HuH-7 (cell line): Measurements from ENCODE around the gene LHFPL2.

Experiments used
- DNase-seq: peaks from one replicate; pipeline ENCODE4 v3.0.0; 2011; ENCODE audit warnings: low spot score

The LHFPL2 gene

GRCh38 chr5:78618303-78618702 lies 30.3 kb downstream of the LHFPL2 start:
- no peak for DNase-seq

DNA sequence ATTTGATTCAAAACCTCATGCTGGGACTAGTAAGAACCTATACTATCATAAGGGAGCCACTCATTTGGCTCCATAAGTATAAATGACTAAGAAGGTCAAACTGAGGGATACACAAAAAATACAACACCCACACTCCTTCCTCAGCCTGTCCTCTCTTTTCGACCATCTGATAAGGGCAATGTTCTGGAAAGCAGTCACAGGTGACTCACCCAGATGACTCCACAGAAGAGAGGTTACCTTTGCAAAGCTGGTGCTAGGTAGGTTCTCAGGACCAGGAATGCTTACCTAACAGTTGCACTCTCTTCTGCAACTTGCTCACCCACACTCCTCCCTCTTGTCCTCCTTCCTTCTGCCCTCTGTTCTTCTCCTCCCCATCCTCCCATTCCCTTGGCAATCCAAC lies 32.9 kb downstream of the LHFPL2 start:
- DNase-seq, result no peak

DNA sequence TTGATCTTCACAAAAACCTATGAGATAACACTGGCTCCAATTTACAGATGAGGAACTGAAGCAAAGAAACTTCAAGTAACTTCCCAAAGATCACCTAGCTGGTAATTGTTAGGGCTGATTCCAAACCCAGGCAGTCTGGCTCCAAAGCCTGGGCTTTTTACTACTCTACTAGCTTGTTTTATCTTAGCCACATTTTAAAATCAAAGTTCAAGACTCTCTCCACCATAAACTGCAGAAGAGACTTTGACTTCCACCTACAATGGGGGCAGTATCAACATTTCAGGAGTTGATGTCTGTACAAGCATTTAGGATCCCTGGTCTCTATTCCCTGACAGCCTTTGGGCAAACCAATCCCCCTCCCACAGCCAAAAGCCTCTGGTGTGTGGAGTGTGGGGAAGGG lies 33.8 kb downstream of the LHFPL2 start:
- DNase-seq, result no peak

DNA sequence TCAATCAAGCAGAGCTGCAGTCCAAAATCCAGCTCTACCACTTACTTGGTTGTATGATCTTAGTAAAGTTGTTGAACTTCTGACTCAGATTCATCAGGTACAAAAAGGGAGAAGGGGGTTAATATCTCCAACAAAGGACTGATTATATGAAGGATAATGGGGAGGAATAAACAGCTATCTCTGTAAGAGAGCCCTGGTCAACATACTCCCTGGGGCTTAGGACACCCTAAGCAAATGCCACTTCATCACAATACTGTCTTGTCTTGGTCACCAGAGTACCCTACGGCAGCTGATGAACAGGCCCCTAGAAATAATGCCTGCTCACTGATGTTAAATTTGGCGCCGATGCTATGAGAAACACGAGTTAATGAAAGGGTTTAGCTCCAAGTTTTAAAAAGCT lies 34.8 kb downstream of the LHFPL2 start:
- DNase-seq, result no peak

DNA sequence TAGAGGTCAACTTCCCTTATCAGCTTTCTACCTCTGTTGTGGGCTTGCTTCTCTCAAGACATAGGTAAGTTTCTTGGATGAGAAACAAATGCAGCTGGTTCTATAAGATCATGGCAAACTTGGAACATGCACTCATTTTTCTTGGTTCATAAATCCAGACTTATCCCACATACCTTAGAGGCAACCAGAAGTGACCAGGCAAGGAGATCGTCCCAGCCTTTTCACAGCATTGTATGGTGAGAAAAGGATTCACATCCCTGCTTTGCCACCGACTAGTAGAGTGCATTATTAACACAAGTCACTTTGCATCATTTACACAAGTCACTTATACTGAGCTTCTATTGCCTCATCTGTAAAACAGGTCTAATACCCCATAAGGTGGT lies 35.4 kb downstream of the LHFPL2 start:
- DNase-seq, result no peak

DNA sequence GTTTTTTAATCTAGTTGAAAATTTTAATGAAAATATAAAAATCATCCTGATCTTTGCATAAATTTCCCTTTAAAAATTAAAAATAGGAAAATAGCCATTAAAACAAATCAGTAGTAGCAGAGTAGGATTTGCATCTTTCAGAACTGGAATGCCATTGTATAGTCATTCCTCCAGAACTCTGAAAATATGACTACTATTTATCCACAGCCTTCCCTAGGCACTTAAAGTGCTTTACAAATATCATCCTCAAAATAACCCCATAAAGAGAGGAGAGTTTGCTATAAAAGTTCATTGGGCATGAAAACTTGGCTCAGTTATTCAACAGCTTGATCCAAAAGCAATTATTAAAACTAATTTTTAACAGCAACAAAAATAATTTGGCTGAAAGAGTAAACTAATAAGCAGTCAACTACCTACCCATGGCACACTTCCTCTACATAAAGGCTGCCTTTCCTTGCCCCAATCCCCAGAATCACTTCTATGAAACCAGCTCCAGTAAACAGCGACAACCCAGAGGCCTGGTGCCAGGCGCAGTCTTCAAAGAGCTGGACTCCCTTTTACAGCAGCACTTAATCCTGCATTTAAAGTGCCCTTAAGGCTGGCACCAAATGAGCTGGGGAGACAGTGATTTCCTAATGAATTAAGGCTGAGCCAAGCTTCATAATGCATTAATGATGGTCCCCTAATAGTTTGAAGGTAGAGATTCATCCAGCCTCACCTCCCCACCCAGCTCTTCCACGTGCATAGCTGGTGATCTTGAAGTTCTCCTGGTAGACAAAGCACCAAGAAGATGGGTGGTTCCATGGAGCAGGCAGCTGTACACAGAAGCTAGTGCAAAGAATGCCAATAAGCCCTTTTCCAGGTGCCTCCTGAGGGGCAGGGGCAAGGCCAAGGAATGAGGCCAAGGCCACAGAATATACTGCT lies 36.1 kb downstream of the LHFPL2 start:
- DNase-seq, result no peak

DNA sequence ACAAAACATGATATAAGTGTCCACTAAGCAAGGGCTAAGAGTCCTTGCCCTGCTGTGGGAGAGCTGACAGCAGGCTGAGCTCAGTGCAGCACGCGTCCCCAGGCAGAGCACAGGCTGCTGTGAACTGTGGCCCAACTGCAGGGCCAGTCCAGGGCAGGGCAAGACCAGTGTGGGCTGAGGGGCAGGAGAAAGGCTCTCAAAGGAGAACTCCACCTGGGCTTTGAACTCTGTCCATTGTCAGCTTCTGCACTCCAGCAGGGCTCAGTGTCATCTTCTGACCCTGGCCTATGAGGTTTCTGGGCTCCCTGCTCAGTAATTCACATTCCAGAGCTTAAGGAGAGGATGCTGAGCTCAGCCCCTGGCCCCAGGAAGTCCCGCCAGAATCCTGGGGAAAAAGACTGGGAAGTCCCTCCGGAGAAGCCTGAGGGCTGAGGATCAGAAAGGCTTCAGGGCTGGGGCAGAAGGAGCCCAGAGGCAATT lies 37.4 kb downstream of the LHFPL2 start:
- no peak for DNase-seq

DNA sequence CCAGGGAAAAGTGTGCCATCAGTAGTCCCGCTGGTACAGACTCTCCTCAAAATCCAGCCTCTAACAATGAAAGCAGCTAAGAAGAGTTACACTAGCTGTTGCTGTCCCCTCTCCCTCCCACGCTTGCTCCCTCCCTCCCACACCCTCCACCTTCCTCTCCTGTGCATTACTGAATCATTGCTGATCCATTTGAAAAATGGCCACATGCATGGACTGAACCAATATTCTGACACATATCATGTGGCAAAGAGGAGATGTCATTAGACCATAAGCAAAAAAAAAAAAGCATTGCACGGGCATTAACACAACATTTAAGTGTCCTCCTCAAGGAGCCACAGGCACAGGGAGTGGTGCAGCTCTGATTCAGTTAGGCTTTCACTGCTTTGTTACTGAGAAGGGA lies 37.9 kb downstream of the LHFPL2 start:
- DNase-seq, result no peak

DNA sequence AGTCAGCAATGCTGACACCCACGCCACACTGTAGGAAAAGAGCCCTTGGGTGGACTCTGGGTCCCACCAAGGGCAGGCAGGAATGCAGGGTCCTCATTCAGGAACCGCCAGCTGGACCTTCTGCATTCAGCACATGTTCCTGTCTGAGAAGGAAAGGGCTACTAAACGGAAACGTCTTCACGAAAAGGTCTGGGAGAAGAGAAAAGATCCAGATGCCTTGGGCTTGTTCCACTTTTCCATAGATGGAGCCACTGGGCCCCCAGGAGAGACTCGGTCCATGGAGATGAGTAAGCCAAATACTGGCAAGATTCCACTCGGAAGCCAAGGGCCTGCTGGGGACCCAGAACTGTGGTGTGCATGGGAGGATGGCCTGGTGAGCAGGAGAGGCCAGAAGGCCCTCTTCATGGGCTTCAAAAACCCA lies 38.4 kb downstream of the LHFPL2 start:
- DNase-seq, result no peak

- DNase-seq, result no peak
Observed at GRCh38 chr5:78607864-78608263, 40.7 kb downstream of the LHFPL2 start.

DNA sequence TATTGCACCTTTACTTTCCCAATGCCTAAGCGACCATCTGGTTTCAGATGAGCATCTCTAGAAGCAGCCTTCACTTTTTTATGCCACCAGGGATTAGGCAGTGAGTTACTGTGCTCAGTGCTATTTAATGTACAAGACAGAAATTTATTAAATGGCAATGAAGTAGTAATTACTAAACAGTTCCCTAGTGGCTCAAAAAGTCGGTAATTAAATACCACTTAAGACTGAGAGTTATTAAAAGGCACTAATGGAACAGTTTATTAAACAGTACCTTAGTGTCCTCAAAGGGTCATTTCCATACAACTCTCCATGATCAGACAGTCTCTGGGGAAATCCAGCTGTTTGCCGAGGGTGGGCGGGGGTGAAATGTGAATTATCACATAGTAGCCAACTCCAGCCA lies 42.3 kb downstream of the LHFPL2 start:
- DNase-seq, result no peak

GRCh38 chr5:78605611-78606010 lies 43.0 kb downstream of the LHFPL2 start:
- no peak for DNase-seq

DNA sequence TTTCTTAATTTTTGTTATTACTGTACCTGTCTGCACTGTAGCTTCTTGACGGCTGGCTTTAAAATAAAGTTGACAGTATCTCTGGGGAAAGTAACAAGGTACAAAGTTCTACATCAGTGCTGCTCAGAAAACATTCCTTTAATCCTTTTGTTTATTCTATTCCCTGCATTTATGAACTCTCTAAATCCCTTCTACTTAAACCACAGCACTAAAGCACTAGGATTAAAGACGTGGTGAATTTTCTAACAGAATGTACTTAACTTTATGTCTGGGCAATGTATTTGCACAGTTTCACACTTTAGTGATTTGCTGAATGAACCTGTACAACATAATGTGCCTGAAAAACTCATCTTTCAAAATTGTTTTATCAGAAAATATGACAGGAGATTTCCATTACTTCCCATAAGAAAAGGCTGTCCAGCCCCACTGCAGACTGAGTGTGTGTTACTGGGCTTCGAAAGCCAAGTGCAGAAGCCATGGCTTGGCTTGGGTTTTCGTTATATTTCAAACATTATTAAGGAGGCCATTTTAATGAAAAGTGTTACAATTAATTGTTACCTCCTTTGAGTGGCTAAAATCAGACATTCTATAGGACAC lies 43.8 kb downstream of the LHFPL2 start:
- no peak for DNase-seq

DNA sequence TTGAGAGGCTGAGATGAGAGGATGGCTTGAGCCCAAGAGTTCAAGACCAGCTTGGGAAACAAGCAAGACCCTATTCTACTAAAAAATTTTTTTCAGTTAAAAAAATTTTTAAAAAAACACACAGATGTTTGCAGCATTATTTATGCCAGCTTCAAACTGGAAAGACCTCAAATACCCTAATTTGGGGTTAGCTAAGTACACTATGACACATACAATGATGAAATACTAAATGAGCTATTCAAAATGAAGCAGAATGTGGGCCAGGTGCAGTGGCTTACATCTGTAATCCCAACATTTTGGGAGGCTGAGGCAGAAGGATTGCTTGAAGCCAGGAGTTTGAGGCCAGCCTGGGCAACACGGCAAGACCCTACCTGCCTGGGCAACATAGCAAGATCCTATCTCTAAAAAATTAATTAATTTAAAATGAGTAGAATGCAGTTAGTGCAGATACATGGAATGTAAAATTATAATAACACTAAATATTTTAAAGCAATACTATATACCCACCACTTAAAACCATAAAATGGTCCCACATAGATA lies 44.9 kb downstream of the LHFPL2 start:
- no peak for DNase-seq

DNA sequence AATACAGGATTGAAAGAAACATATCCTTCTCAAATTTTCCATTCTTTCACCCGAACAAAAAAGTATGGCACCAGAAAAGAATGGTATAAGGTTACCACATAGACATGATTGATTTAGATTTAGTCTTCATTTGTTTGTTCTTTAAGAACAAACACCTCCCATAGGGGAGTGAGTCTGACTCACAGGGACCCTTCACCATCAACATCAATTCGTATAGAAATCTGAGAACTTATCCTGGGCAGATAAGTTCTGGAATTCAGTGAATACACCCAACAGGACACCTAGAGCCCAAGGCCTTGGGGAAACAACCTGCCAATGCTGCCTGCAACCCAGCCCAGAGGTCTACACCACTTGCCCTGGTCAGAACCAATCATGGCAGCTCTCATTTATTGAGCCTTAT lies 46.2 kb downstream of the LHFPL2 start:
- DNase-seq, result no peak

DNA sequence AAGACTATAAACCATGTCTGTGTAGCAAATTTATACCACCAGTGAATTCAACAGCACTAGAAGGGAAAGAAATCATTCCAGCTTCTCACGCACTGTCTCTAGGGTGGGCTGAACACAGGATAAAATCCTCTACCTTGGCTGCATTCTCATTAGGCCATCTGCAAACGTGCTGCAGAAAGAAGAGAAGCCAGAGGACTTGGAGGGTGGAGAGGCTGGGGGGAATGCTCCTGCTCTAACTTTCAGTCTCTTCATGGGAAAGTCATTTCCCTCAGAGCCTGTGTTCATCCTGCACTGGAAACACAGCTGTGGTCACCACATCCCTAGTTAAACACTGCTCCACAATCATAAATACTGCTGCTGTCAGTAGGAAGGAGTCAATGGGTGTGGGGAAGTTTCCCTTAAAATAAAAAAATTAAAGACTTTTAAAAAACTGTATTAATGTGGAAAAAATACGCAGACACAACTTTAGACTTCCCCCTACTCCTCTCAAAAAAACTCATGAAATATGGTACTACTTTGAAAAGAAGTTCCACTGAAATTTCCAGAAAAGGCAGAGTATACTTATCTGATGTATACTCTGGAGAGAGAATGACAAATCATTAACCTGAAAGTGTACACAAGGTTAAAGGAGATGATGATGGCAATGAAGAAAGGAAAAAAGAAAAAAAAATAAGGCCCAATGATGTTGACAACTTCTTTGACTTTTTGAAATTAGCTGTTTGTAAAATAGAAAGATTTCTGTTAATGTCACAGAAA lies 46.8 kb downstream of the LHFPL2 start:
- DNase-seq, result peak; percentile 53

- DNase-seq, result no peak
Observed at GRCh38 chr5:78600687-78601414, 47.7 kb downstream of the LHFPL2 start.

DNA sequence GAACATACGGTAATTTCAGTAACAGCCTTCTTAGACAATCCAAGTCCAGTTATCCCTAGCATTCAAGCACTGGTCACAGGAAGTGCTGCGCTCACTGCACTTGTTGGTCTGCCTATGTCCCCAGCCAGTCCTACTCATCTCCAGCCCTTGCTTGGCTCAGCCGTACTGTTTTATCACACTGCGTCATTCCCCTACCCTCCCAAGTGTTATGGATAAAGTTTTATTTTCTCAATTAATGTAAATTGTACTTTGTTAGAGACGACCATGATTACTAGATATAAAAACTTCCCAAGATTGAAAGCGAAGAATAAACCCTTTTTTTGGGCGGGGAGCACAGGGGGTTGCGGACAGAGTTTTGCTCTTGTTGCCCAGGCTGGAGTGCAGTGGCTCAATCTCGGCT lies 49.6 kb downstream of the LHFPL2 start:
- no peak for DNase-seq

DNA sequence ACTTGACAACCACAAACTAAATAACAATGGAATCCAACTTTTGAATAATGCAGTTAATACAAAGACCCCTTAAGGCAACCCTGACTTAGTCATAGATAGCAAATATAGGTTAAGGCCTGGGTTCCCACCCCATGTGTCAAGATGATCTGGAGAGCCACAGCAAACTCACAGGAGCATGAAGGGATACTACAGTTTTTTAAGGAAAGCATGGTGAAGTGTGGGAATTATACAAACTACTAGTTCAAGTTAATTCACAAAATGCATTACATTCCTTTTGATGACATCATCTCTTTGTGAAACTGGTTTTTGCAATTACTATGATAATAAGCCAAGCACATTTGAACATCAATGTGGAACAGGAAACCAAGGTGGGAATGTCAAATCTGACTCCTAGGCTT lies 50.6 kb downstream of the LHFPL2 start:
- no peak for DNase-seq

DNA sequence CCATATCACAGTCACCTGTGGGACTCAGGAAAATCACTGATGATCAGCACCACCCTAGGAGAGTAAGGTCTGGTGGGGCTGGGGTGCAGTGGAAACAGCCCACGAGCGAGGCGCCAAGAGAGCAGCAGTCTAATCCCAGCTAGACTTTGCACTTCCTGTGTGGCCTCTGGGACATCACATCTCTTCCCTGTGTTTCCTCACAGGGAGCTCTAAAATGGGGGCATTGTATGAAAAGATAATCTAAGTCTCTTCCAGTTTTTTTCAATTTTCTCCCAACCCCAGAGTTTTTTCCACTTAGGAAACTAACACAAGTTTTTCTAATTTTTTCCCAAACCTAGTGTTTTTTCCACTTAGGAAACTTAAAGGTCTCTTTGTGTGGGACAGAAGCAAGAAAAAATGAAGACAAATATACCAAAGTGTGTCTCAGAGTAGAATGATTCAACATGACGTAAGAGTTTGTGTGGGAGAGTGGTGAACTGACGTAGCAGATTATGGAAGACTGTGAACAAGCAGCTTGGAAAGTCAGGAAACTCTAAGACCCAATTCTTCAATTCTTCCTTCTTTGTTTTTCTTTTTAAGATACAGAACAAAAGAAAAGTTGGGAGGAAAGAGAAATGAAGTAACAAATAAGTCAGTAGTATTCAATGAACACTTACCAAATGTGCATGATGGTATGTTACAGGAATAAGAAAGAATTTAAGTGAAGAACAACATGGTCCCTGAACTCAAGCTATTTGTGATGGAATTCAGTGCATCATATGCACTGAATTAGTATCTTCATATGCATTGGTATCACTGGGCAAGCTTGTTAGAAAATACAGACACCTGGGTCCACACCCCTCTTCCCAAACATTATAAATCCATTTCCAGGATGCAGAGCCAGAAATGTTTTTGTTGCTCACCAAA lies 51.3 kb downstream of the LHFPL2 start:
- DNase-seq, result no peak

GRCh38 chr5:78595458-78595921 lies 53.1 kb downstream of the LHFPL2 start:
- DNase-seq, result no peak
